GM18868 (cell line): ENCODE data around the gene MAN1A1.

ENCODE experiments used
- ATAC-seq: cut with Tn5 transposase; IDR thresholded peaks from one replicate; pipeline ENCODE4 v1.9.1; 2021; ENCODE audit warnings: mild to moderate bottlenecking, moderate library complexity; ENCODE audit not compliant: unreplicated experiment

The MAN1A1 gene

GRCh38 chr6:119327810-119328209 lies 21.8 kb downstream of the MAN1A1 start:
- ATAC-seq, result no peak

DNA sequence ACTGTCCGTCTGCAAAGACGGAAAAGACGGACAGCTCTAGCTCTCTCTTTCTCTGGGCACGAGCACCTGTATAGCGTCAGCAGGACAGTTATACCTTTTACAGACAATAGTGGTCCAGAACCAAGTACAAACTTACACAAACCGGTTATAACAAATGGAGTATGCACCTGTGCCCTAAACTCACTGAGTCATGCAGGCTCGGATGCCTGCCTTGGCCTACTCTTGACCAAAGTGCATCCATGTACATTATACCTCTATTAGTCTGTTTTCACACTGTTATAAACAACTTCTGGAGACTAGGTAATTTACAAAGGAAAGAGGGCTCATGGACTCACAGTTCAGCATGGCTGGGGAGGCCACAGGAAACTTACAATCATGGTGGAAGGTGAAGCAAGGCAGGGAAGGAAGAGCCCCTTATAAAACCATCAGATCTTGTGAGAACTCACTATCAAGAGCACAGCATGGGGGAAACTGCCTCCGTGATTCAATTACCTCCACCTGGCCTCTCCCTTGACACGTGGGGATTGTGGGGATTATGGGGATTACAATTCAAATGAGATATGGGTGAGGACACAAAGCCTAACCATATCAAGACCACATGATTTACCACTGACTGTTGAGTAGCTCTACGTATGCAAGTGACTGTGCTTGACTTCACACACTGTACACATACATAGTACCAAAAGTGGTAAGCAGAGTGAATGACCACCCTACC lies 23.1 kb downstream of the MAN1A1 start:
- ATAC-seq, result no peak

DNA sequence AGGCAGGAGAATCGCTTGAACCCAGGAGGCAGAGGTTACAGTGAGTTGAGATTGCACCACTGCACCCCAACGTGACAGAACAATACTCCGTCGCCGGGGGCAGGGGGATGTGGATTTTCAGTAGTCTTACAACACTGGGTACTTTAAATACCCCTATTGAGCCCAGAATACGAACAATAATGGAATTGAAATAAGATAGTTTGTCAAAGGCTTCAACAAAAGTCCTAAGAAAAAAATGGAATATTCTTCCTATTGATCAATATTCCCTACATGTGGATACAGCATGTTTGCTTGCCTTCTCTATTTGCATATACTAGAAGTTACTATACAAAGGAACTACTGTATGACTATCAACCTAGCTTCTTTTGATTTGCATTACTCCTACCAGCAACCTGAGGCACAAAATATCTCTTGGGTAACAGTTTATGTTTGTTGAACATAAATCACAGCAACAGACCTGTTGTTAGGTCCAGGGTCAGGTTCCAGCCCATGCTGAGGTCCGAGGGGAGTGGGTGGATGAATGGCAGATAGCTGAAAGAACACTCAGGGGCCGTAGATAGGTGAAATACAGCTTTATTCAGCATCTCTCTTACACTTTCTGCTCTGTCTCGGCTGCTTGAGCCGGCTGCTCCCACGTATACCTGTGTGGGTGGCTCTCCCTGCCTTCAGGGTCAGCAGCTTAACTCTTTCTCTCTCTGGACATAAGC lies 23.8 kb downstream of the MAN1A1 start:
- ATAC-seq, result no peak

GRCh38 chr6:119324718-119325117 lies 24.8 kb downstream of the MAN1A1 start:
- no peak for ATAC-seq

- no peak for ATAC-seq
Observed at GRCh38 chr6:119323931-119324330, 25.6 kb downstream of the MAN1A1 start.

DNA sequence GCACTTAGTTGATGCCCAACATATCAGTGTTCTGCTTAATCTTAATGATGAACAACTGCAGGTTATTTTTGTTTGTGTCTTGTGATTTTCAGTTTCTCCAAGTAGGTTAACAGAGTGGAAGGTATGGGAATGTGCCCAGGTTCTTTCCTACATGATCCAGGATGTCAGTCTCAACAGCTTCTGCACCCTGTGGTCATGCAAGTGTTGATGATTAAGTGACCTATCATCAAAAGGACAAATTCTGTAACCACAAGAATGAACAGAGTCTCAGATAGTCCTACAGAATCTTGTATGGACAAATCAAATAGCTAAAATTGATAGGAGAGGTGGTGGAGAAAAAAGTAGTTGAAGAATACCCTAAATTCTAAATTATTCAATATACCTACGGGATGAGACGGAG lies 26.1 kb downstream of the MAN1A1 start:
- ATAC-seq, result no peak

- ATAC-seq, result no peak
Observed at GRCh38 chr6:119322715-119323350, 26.7 kb downstream of the MAN1A1 start.

GRCh38 chr6:119322034-119322433 lies 27.5 kb downstream of the MAN1A1 start:
- no peak for ATAC-seq

DNA sequence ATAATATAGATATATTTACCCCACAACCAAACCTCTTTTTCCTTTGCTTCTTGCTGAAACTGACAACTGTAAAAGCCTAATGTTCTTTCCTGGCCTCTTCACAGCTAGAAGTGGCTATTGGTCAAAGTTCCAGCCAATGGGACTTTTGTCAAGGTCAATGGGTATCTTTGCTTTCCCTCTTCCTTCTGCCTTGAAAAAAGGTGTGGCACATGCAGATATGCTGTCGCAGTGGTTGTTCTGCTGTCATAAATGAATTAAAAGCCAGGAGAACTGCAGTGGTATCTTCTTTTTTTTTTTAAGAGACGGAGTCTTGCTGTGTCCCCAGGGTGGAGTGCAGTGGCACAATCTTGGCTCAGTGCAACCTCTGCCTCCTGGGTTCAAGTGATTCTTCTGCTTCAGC lies 29.9 kb downstream of the MAN1A1 start:
- ATAC-seq, result no peak

GRCh38 chr6:119318730-119319129 lies 30.8 kb downstream of the MAN1A1 start:
- ATAC-seq, result no peak

- ATAC-seq, result no peak
Observed at GRCh38 chr6:119318176-119318575, 31.4 kb downstream of the MAN1A1 start.

GRCh38 chr6:119317007-119317406 lies 32.6 kb downstream of the MAN1A1 start:
- no peak for ATAC-seq

DNA sequence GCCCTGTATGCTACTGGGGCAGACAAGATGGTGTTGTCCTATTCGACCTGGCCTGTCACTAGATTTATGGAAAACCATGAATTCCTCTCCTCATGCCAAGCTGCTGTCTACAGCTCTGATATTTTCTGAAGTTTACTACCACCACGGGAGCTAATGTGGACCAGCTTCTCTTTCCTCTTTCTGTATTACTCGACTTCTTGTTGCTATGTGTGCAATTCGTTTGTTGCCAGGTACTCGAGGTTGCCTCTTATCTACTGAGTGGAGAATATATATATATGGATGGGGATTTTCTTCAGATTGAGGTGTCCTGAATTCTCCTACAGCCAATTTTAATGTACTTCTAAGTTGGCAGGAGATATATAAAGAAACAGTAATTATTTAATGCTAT lies 34.7 kb downstream of the MAN1A1 start:
- peak; percentile 66 for ATAC-seq

DNA sequence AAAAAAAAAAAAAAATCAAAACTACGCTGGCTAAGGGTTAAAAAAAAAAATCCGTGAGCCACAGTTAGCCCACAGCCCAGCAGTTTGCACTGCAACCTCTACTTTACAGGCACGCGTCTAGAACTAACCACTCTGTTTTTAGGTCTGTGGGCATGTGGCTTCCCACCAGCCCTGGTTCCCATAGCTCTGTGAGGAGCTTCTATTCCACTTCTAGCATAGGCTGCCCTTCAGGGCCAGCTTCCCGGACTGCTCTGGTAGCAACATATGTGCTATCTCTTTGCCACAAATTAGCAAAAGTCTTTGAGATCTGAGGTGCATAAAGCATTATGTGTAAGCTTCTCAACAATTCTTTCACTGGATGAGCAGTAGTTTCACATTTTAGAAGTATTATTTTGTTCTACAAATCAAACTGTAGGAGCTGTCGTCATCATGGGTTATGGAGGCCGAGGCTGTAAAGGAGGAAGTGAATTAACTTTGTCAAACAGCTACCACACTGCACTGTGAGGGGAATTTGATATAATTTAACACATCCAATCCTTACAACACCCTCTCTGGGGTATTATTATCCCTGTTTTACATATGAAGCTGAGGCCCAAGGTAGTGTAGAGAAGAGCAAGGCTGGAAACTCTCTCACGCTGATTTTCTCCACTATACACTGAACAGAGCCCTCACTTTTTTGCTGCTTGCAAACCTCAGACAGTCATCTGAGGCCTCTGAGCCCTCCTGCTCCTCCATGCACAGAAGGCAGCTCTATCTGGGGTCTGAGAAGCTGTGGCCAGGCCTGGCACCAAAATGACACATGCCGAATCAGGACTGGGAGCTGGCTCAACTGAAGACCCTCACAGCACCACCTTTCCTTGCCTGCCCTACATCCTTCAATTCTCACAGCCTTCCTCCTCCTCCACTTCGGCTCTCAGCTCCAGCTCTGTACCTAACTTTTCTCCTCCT lies 35.4 kb downstream of the MAN1A1 start:
- ATAC-seq, result peak; percentile 65

DNA sequence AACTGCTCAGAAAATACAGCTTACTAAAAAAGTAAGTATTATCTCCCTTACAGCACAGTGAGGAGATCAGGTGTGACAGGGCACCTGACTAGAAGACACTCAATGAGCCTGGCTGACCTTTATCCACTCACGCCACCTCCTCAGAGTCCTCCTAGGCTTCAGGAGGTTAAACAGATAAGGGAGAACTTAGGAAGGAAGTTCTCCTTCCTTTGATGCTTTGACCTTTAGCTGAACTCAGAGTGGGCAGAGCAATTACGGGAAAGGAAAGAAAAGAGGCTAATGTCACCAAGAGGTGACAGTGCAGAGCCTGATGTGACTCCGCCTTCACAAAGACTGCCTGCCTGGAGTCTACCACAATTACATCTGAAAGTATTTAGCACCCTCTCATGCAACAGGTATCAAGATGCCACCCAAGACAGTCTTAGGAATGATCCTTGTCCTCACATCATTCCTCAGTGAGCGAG lies 36.7 kb downstream of the MAN1A1 start:
- ATAC-seq, result peak; percentile 19

GRCh38 chr6:119312441-119312840 lies 37.1 kb downstream of the MAN1A1 start:
- no peak for ATAC-seq

GRCh38 chr6:119311514-119312142 lies 37.9 kb downstream of the MAN1A1 start:
- no peak for ATAC-seq

DNA sequence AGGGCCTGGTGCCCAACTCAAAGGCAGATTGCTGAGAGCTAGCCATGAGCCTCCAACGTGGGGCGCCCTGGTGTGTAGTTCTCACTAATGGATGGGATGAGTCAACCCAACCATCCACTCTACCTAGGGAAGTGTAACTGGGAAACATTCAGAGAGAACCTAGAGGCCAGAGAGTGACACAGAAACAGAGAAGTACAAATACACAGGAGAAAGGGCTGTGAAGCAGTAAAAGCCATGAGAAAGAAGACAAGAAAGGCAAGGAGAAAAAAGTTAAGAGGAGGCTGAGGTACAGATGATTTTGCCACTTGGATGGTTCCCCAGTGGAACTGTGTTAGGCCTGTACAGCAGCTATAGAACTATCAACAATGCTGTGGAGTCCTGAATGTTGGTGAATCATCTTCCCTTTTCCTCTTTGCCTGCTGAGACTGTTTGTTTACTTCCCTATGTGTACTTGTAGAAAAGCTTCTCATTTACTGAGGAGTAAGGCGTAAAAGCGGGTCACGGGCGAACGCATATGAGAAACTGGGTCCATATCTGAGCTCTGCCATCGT lies 39.0 kb downstream of the MAN1A1 start:
- no peak for ATAC-seq

- ATAC-seq, result no peak
Observed at GRCh38 chr6:119308991-119309657, 40.4 kb downstream of the MAN1A1 start.
